ENCODE data around the gene HEXD.
"Not testable (repeated sequence)": the region's sequence is repeated elsewhere in the genome, so short reads cannot be mapped to it uniquely, and the experiment has no call there.

HEXD gene

DNA sequence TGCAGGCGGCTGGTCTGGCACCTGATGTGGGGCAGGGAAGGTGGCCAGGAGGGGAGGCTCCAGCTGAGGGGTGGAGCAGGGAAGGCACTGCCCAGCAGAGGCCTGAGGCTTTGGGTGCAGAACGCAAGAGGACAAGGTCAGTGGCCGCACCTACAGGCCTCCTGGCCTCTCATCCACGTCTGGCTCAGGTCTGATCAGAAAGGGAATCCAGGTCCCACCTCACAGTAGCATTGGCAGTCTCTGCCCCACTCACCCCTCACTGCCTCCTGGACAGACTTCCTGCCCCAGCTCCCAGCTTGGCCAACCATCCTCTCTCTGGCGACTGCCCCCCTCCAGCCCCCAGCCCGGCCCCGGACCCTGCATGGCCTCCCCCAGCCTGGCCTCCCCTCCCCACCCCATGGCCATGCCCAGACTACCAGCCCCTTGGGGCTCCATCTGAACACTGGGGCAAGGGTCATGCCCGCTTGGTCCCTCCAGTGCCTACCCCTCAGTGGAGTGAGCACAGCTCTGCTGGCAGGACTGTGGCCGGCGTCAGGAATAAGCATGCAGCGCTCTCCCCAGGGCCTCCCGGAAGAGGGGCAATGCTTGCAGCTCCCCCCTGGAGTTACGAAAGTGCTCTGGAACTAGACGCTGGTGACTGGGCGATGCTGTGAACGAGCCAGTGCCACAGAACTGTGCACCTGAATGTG, 42.0 kb upstream of the HEXD start:
- no peak overlapping the region for H3K4me3 ChIP-seq (replicated peaks; ENCODE audit: low read depth, low read length)
- TF ChIP-seq, protein P1, sequence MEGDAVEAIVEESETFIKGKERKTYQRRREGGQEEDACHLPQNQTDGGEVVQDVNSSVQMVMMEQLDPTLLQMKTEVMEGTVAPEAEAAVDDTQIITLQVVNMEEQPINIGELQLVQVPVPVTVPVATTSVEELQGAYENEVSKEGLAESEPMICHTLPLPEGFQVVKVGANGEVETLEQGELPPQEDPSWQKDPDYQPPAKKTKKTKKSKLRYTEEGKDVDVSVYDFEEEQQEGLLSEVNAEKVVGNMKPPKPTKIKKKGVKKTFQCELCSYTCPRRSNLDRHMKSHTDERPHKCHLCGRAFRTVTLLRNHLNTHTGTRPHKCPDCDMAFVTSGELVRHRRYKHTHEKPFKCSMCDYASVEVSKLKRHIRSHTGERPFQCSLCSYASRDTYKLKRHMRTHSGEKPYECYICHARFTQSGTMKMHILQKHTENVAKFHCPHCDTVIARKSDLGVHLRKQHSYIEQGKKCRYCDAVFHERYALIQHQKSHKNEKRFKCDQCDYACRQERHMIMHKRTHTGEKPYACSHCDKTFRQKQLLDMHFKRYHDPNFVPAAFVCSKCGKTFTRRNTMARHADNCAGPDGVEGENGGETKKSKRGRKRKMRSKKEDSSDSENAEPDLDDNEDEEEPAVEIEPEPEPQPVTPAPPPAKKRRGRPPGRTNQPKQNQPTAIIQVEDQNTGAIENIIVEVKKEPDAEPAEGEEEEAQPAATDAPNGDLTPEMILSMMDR (IDR thresholded peaks at IDR 0.05; ENCODE audit: insufficient read depth, low read length, poor library complexity, severe bottlenecking), result no peak
- no peak for DNase-seq (ENCODE audit: extremely low read depth, insufficient read length)
- H3K27me3 ChIP-seq (replicated peaks; ENCODE audit: control insufficient read depth, insufficient read depth, low read length), result no peaks in the 10 kb centered on the region; the same call in none of the 2 replicates
- H3K36me3 ChIP-seq (ENCODE audit: control insufficient read depth, insufficient read depth, low read length), result no peaks in the 10 kb centered on the region

GRCh38 chr17:82377294-82377693, 40.9 kb upstream of the HEXD start:
- not testable (repeated sequence) for H3K36me3 ChIP-seq (ENCODE audit: control insufficient read depth, insufficient read depth, low read length); H3K27me3 ChIP-seq (replicated peaks; ENCODE audit: control insufficient read depth, insufficient read depth, low read length); H3K4me3 ChIP-seq (replicated peaks; ENCODE audit: low read depth, low read length); DNase-seq (ENCODE audit: extremely low read depth, insufficient read length)

DNA sequence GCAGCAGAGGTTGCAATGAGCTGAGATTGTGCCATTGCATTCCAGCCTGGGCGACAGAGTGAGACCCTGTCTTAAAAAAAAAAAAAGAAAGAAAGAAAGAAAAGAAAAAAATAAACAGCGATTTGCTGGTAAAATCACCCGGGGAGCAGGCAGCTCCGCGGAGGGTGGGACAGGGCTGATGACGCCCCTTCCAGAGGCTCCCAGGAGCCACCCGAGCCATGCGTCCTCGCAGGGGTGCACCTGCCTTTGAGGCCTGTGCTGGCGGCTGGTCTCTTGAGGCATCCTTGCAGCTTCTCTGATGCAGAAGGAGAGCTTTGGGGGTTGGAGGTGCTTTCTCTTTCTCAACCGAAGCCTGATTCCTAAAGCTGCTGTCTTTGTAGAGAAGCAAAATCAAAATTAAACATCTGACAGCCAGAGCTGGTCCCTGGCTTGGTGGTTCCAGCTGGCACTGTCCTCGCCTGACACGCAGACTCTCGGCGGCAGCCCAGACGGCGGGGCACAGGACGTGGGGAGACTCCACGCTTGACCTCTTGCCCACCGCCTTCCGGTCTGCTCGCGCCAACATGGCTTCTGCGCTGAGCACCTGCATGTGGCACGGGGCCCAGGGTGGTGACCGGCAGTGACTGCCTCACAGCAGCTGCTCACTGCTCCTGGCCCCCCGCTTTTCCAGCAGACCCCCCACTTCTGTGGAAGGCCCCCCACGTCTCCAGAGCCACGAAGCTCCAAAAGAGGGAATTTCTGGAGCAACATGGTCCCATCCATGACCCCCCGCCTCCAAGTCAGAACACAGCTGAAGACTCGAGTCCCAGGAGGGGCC, 40.0 kb upstream of the HEXD start:
- Histone ChIP-seq H3K36me3 (ENCODE audit: control insufficient read depth, insufficient read depth, low read length) (no peaks in the 10 kb centered on the region), H3K4me3 (replicated peaks; ENCODE audit: low read depth, low read length) (no peak overlapping the region), H3K27me3 (replicated peaks; ENCODE audit: control insufficient read depth, insufficient read depth, low read length) (no peaks in the 10 kb centered on the region; the same call in 1 of the 2 replicates)
- TF ChIP-seq, protein P1 (IDR thresholded peaks at IDR 0.05; ENCODE audit: insufficient read depth, low read length, poor library complexity, severe bottlenecking), result no peak
- no peak for DNase-seq (ENCODE audit: extremely low read depth, insufficient read length)

GRCh38 chr17:82378741-82379021, 39.5 kb upstream of the HEXD start:
- H3K4me3 ChIP-seq (replicated peaks; ENCODE audit: low read depth, low read length), result no peak overlapping the region
- DNase-seq (ENCODE audit: extremely low read depth, insufficient read length), result no peak
- H3K27me3 ChIP-seq (replicated peaks; ENCODE audit: control insufficient read depth, insufficient read depth, low read length), result no peaks in the 10 kb centered on the region; the same call in 1 of the 2 replicates
- H3K36me3 ChIP-seq (ENCODE audit: control insufficient read depth, insufficient read depth, low read length), result no peaks in the 10 kb centered on the region
- TF ChIP-seq, protein P1 (IDR thresholded peaks at IDR 0.05; ENCODE audit: insufficient read depth, low read length, poor library complexity, severe bottlenecking), result no peak

- Histone ChIP-seq H3K27me3 (replicated peaks; ENCODE audit: control insufficient read depth, insufficient read depth, low read length) (no peaks in the 10 kb centered on the region; the same call in 1 of the 2 replicates), H3K4me3 (replicated peaks; ENCODE audit: low read depth, low read length) (no peak overlapping the region), H3K36me3 (ENCODE audit: control insufficient read depth, insufficient read depth, low read length) (no peaks in the 10 kb centered on the region)
- DNase-seq (ENCODE audit: extremely low read depth, insufficient read length), result no peak
- TF ChIP-seq, protein P1 (IDR thresholded peaks at IDR 0.05; ENCODE audit: insufficient read depth, low read length, poor library complexity, severe bottlenecking), result no peak
These were observed 37.1 kb upstream of the HEXD start for GRCh38 chr17:82380860-82381702.

DNA sequence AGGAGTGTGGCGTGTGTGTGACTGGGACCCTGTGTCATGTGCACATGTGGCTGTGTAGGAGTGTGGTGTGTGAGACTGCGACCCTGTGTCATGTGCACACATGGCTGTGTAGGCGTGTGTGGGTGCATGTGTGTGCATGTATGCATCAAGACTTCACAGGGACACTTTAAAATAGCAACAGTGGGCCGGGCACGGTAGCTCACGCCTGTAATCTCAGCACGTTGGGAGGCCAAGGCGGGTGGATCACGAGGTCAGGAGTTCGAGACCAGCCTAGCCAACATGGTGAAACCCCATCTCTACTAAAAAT, 36.5 kb upstream of the HEXD start:
- not testable (repeated sequence) for H3K4me3 ChIP-seq (replicated peaks; ENCODE audit: low read depth, low read length); DNase-seq (ENCODE audit: extremely low read depth, insufficient read length); H3K27me3 ChIP-seq (replicated peaks; ENCODE audit: control insufficient read depth, insufficient read depth, low read length); H3K36me3 ChIP-seq (ENCODE audit: control insufficient read depth, insufficient read depth, low read length)

DNA sequence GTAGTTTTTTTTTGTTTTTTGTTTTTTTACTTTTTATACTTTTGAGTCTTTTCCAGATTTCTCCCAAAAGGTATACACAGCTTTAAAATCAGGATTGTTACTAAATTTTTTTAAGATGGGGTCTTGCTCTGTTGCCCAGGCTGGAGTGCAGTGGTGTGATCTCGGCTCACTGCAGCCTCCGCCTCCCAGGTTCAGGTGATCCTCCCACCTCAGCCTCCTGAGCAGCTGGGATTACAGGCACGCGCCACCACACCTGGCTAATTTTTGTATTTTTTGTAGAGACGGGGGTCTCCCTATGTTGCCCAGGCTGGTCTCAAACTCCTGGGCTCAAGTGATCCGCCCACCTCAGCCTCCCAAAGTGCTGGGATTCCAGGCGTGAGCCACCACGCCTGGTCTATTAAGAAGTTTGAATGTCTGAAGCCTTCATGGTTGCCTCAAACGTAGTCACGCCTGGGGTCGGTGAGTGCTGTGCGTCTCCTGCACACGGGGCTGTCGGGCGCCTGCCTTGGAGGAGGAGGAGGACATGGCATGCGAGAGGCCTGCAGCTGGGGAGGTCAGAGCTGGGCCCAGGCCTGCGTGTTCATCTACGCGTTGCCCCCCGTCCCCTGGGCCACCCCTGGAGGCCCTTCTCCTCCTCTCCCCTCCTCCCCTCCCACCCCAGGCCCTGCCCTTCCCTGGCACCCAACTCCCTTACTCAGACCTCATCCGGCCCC, 35.8 kb upstream of the HEXD start:
- DNase-seq (ENCODE audit: extremely low read depth, insufficient read length); H3K4me3 ChIP-seq (replicated peaks; ENCODE audit: low read depth, low read length); H3K36me3 ChIP-seq (ENCODE audit: control insufficient read depth, insufficient read depth, low read length); H3K27me3 ChIP-seq (replicated peaks; ENCODE audit: control insufficient read depth, insufficient read depth, low read length): not testable (repeated sequence)
